Ovary (tissue), 3 donors: ENCODE measurements around the gene GJB5.

Experiments used
- CTCF ChIP-seq, 3 donors: fragments of 450-650 bp in 2 of 3; fragments of 200-600 bp in 1 of 3; IDR thresholded peaks; one replicate each; pipeline versions ENCODE4 v1.5.1 to v1.8.0; 2016 to 2022; ENCODE audit warnings: antibody characterized with exemption in 3 of 3, mild to moderate bottlenecking in 1 of 3
- EP300 ChIP-seq: sonication (generic); formaldehyde crosslinking; IDR thresholded peaks from one replicate; pipeline ENCODE4 v1.6.1; 2017; ENCODE audit warnings: antibody characterized with exemption
- POLR2A ChIP-seq: fragments of 450-650 bp; IDR thresholded peaks from one replicate; pipeline ENCODE4 v1.6.1; 2017; ENCODE audit warnings: antibody characterized with exemption, mild to moderate bottlenecking, moderate library complexity
- donor health status: DM: no; HTN: no; CAD: no.

GRCh38 chr1:34792868-34793727 is 38.3 kb downstream of the GJB5 start, which contains the start of gene GJA4:
- no peak for TF ChIP-seq CTCF (IDR thresholded peaks at IDR 0.05)
- TF ChIP-seq POLR2A, result no peak
- TF ChIP-seq EP300, result no peak
